H9 (cell line): ENCODE results near the gene CIPC. TPM values are rescaled to one million over a fixed set of nuclear protein-coding genes. Genes with fewer than 3 reads are reported as not detected.
A peak's percentile ranks its signal among the peaks of the same experiment; 100 is the strongest.

Experiments
- DNase-seq: peaks from one replicate; pipeline ENCODE4 v3.0.0-alpha.2; 2017
- H2AFZ ChIP-seq: one replicate; pipeline ENCODE4 v1.6.1; 2013; ENCODE audit warnings: mild to moderate bottlenecking, low read length, control low read depth, moderate library complexity
- H2AK5ac ChIP-seq: 2 replicates; pipeline ENCODE4 v1.6.1; 2013; ENCODE audit warnings: low read length, control low read depth, mixed read lengths; ENCODE audit not compliant: insufficient read length
- H2BK120ac ChIP-seq: one replicate; pipeline ENCODE4 v1.6.1; 2013; ENCODE audit warnings: low read depth, mild to moderate bottlenecking, low read length, control low read depth, inconsistent platforms; ENCODE audit not compliant: poor library complexity, severe bottlenecking
- H2BK12ac ChIP-seq: 2 replicates; pipeline ENCODE4 v1.6.1; 2013; ENCODE audit warnings: low read length, control low read depth, mixed read lengths, low read depth; ENCODE audit not compliant: insufficient read length
- H2BK15ac ChIP-seq: 2 replicates; pipeline ENCODE4 v1.6.1; 2013; ENCODE audit warnings: low read depth, low read length, control low read depth
- H2BK20ac ChIP-seq: one replicate; pipeline ENCODE4 v1.6.1; 2013; ENCODE audit warnings: low read depth, mild to moderate bottlenecking, low read length, control low read depth, inconsistent platforms; ENCODE audit not compliant: poor library complexity, severe bottlenecking
- H2BK5ac ChIP-seq: 2 replicates; pipeline ENCODE4 v1.6.1; 2013; ENCODE audit warnings: low read length, control low read depth, mixed read lengths; ENCODE audit not compliant: insufficient read length
- H3K14ac ChIP-seq: 2 replicates; pipeline ENCODE4 v1.6.1; 2013; ENCODE audit warnings: low read length, control low read depth; ENCODE audit not compliant: insufficient read depth
- H3K18ac ChIP-seq: 2 replicates; pipeline ENCODE4 v1.6.1; 2013; ENCODE audit warnings: low read depth, mild to moderate bottlenecking, mixed read lengths, low read length, control low read depth; ENCODE audit not compliant: insufficient read length
- H3K23ac ChIP-seq: 2 replicates; pipeline ENCODE4 v1.6.1; 2013; ENCODE audit warnings: low read length, control low read depth, mixed read lengths, low read depth; ENCODE audit not compliant: insufficient read length
- H3K23me2 ChIP-seq: 2 replicates; pipeline ENCODE4 v1.6.1; 2013; ENCODE audit warnings: low read depth, mild to moderate bottlenecking, mixed read lengths, low read length, control low read depth; ENCODE audit not compliant: insufficient read length, poor library complexity, severe bottlenecking
- H3K27ac ChIP-seq: 2 replicates; pipeline ENCODE4 v1.5.1; 2013; ENCODE audit warnings: low read length, control low read depth, mixed read lengths, low read depth; ENCODE audit not compliant: insufficient read length
- H3K27me3 ChIP-seq: 2 replicates; pipeline ENCODE4 v1.6.1; 2013; ENCODE audit warnings: low read length, control low read depth, inconsistent platforms; ENCODE audit not compliant: insufficient read depth
- H3K4ac ChIP-seq: 2 replicates; pipeline ENCODE4 v1.6.1; 2013; ENCODE audit warnings: low read depth, mild to moderate bottlenecking, control low read depth, inconsistent platforms, low read length, moderate library complexity
- H3K4me1 ChIP-seq: 2 replicates; pipeline ENCODE4 v1.6.1; 2013; ENCODE audit warnings: low read length, control low read depth, inconsistent platforms; ENCODE audit not compliant: insufficient read depth
- H3K4me2 ChIP-seq: 2 replicates; pipeline ENCODE4 v1.6.1; 2013; ENCODE audit warnings: low read length, control low read depth, mixed read lengths; ENCODE audit not compliant: insufficient read length, insufficient read depth
- H3K56ac ChIP-seq: 2 replicates; pipeline ENCODE4 v1.6.1; 2013; ENCODE audit warnings: low read depth, mild to moderate bottlenecking, mixed read lengths, low read length, control low read depth; ENCODE audit not compliant: insufficient read length
- H3K79me1 ChIP-seq: 2 replicates; pipeline ENCODE4 v1.6.1; 2013; ENCODE audit warnings: low read depth, mild to moderate bottlenecking, moderate library complexity, low read length, control low read depth, inconsistent platforms; ENCODE audit not compliant: insufficient read depth, poor library complexity, severe bottlenecking
- H3K79me2 ChIP-seq: 2 replicates; pipeline ENCODE4 v1.6.1; 2013; ENCODE audit warnings: low read length, control low read depth, inconsistent platforms; ENCODE audit not compliant: insufficient read depth
- H3K9ac ChIP-seq: 2 replicates; pipeline ENCODE4 v1.6.1; 2013; ENCODE audit warnings: low read length, control low read depth, mixed read lengths; ENCODE audit not compliant: insufficient read length; ENCODE audit errors: extremely low read depth
- H3K9me3 ChIP-seq: one replicate; pipeline ENCODE4 v1.6.1; 2013; ENCODE audit warnings: low read depth, low read length, inconsistent platforms; ENCODE audit not compliant: control insufficient read depth
- H3T11ph ChIP-seq: one replicate; pipeline ENCODE4 v1.6.1; 2013; ENCODE audit warnings: mild to moderate bottlenecking, low read length, control low read depth, inconsistent platforms
- H4K20me1 ChIP-seq: one replicate; pipeline ENCODE4 v1.6.1; 2013; ENCODE audit not compliant: control insufficient read depth, insufficient read length, insufficient read depth
- H4K5ac ChIP-seq: 2 replicates; pipeline ENCODE4 v1.6.1; 2013; ENCODE audit warnings: low read depth, mild to moderate bottlenecking, mixed read lengths, low read length, control low read depth; ENCODE audit not compliant: insufficient read length
- H4K8ac ChIP-seq: replicated peaks from 2 replicates; pipeline ENCODE4 v1.6.1; 2013; ENCODE audit warnings: low read length, control low read depth, mixed read lengths, low read depth; ENCODE audit not compliant: insufficient read length
- H4K91ac ChIP-seq: 2 replicates; pipeline ENCODE4 v1.6.1; 2013; ENCODE audit warnings: low read depth, mild to moderate bottlenecking, moderate library complexity, mixed read lengths, low read length, control low read depth; ENCODE audit not compliant: insufficient read length
- H3K27ac Mint-ChIP-seq, 3 experiments: 2 replicates in 2 of 3; 3 replicates in 1 of 3; pipeline ENCODE4 v1.8.0; 2020 to 2021; ENCODE audit warnings: mixed read lengths in 3 of 3, mild to moderate bottlenecking in 1 of 3, moderate library complexity in 1 of 3
- H3K27me3 Mint-ChIP-seq: 2 replicates; pipeline ENCODE4 v1.8.0; 2021; ENCODE audit warnings: low read depth, mild to moderate bottlenecking, moderate library complexity, mixed read lengths
- H3K36me3 Mint-ChIP-seq, 3 experiments: 2 replicates in 2 of 3; 3 replicates in 1 of 3; pipeline ENCODE4 v1.8.0; 2020 to 2021; ENCODE audit warnings: low read depth in 3 of 3, mixed read lengths in 3 of 3; ENCODE audit not compliant: insufficient read depth in 1 of 3
- H3K4me1 Mint-ChIP-seq, 2 experiments: 2 replicates each; pipeline ENCODE4 v1.8.0; 2020; ENCODE audit warnings: mixed read lengths in 2 of 2
- H3K4me3 Mint-ChIP-seq, 2 experiments: 2 replicates in 1 of 2; 3 replicates in 1 of 2; pipeline ENCODE4 v1.8.0; 2020 to 2021; ENCODE audit warnings: mild to moderate bottlenecking in 2 of 2, mixed read lengths in 2 of 2, moderate library complexity in 1 of 2
- H3K9me3 Mint-ChIP-seq, 2 experiments: 2 replicates in 1 of 2; 3 replicates in 1 of 2; pipeline ENCODE4 v1.8.0; 2020; ENCODE audit warnings: mild to moderate bottlenecking in 2 of 2, mixed read lengths in 2 of 2, moderate library complexity in 1 of 2
- CTCF ChIP-seq: fragments of 200-600 bp; sonication (generic); conservative IDR thresholded peaks from 3 replicates; pipeline ENCODE4 v1.8.0; 2021; ENCODE audit warnings: antibody characterized with exemption, mild to moderate bottlenecking
- WGBS: extraction: QIAGEN DNeasy Blood & Tissue Kit; methylation state at CpG from one replicate; pipeline ENCODE4 v1.1.7; 2013; ENCODE audit warnings: missing lambda C conversion rate, low lambda C conversion rate, mixed read lengths; ENCODE audit not compliant: insufficient read length; ENCODE audit errors: extremely low coverage; 5-methylcytosine and 5-hydroxymethylcytosine counted together
- total RNA-seq: library from RNA; stranded (reverse); gene quantifications from 2 replicates; pipeline ENCODE4 v1.2.1, GENCODE V29; 2021

CIPC gene
- total RNA-seq, 1 experiment from 2014 or later, result 23.4 TPM

DNA sequence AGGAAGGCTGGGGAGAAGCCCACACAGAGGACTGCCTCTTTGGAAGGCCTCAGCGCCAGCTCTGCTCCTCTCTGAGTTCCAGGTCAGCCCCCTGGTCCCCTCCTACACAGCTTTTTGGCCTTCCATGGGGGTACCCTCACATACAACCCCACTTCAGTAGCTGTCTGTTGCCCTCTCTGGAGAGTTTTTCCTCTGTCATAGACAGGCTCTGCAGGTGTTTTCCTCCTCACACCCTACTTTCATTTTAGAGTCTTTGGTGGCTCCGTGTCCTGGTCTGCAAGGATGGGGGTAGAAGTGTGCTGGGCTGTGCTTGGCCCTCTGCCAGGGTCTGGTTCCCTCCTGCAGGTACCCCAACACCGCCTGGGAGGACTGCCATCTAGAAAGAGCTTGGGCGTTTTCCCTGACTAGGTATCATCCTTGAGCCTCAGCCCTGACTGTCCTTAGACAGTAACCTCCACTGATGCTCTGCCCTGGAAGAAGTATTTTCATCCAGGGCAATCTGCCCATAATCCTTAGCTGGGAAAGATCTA is 28.5 kb downstream of the CIPC start:
- Histone ChIP-seq H3K27me3 (no peaks in the 10 kb centered on the region), H3K14ac (no peak overlapping the region), H2BK5ac (no peak overlapping the region), H3K4me2 (no peak overlapping the region), H3K27ac (no peak overlapping the region), H3K18ac (no peak overlapping the region), H3K9me3 (no peaks in the 10 kb centered on the region), H4K91ac (no peak overlapping the region), H2BK120ac (no peak overlapping the region), H2BK12ac (no peak overlapping the region), H3T11ph (no peak overlapping the region), H3K4me1 (peaks cover 10% of the 10 kb centered on the region; the same call in 1 of the 2 replicates), H2BK15ac (no peak overlapping the region), H2AK5ac (no peak overlapping the region), H3K9ac (no peak overlapping the region), H4K20me1 (no peaks in the 10 kb centered on the region), H3K79me1 (no peaks in the 10 kb centered on the region), H3K4ac (no peak overlapping the region), H3K23me2 (peaks cover 8% of the 10 kb centered on the region), H3K56ac (no peak overlapping the region), H3K79me2 (no peaks in the 10 kb centered on the region), H2BK20ac (no peak overlapping the region), H4K5ac (no peak overlapping the region), H2AFZ (no peak overlapping the region), H4K8ac (no peak overlapping the region), H3K23ac (no peak overlapping the region)
- Mint-ChIP-seq H3K27me3 (peaks cover 22% of the 10 kb centered on the region), H3K4me3 (no peak overlapping the region), H3K36me3 (peaks cover 0 to 2% (median 0%) of the 10 kb centered on the region in 3 experiments; a peak in 3 of 7 replicates), H3K4me1 (peaks cover 39 to 40% of the 10 kb centered on the region in 2 experiments), H3K27ac (no peak overlapping the region), H3K9me3 (no peaks in the 10 kb centered on the region; a peak in 2 of 5 replicates)
- peak; percentile 9 for DNase-seq
- TF ChIP-seq CTCF, result no peak
- no CpG with 5 or more reads among the region's 4 CpGs for WGBS
